HG03196 (cell line): ENCODE results near the gene CPM.
A peak's percentile ranks its signal among the peaks of the same experiment; 100 is the strongest.
"Not testable (repeated sequence)": the region's sequence is repeated elsewhere in the genome, so short reads cannot be mapped to it uniquely, and the experiment has no call there.

Experiments
- ATAC-seq: cut with Tn5 transposase; IDR thresholded peaks from one replicate; pipeline ENCODE4 v1.9.1; 2021; ENCODE audit not compliant: unreplicated experiment

Gene CPM

DNA sequence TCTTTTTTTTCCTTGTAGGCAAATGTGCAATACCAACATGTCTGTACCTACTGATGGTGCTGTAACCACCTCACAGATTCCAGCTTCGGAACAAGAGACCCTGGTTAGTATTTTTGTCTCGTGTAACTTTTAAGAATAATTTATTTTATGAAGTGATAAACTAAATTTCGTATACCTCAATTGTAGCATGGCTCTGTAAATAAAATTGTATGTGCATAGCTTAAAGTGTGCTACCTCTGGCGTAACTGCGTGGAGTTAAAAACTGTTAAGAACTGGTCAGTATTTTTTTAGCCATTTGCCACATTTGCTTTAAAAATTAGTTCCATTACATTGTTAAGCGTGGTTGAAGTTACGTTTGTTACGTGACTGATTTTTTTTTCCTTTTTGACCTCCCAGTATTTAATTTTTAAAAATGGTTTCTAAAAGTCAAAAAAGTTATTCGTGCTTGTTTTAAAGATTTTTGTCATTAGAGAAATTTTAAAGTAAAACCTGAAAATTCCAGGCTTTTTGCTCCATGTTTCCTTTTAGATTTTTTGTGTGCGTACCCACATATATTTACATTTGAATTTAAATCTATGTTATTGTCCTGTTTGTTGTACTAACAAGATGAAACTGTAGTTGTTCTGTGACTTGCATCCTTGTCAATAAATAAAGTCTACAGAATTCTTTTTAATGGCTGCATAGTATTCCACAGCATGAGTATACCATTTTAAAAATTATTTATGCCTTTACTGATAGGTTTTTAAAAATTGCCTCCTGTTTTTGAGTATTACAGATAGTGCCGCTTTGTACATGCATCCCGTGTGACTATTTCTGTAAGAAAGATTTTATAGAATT is 123.6 kb downstream of the CPM start:
- ATAC-seq: no peak

DNA sequence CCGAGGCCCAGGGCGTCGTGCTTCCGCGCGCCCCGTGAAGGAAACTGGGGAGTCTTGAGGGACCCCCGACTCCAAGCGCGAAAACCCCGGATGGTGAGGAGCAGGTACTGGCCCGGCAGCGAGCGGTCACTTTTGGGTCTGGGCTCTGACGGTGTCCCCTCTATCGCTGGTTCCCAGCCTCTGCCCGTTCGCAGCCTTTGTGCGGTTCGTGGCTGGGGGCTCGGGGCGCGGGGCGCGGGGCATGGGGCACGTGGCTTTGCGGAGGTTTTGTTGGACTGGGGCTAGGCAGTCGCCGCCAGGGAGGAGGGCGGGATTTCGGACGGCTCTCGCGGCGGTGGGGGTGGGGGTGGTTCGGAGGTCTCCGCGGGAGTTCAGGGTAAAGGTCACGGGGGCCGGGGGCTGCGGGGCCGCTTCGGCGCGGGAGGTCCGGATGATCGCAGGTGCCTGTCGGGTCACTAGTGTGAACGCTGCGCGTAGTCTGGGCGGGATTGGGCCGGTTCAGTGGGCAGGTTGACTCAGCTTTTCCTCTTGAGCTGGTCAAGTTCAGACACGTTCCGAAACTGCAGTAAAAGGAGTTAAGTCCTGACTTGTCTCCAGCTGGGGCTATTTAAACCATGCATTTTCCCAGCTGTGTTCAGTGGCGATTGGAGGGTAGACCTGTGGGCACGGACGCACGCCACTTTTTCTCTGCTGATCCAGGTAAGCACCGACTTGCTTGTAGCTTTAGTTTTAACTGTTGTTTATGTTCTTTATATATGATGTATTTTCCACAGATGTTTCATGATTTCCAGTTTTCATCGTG is 124.4 kb downstream of the CPM start:
- peak; percentile 52 for ATAC-seq

DNA sequence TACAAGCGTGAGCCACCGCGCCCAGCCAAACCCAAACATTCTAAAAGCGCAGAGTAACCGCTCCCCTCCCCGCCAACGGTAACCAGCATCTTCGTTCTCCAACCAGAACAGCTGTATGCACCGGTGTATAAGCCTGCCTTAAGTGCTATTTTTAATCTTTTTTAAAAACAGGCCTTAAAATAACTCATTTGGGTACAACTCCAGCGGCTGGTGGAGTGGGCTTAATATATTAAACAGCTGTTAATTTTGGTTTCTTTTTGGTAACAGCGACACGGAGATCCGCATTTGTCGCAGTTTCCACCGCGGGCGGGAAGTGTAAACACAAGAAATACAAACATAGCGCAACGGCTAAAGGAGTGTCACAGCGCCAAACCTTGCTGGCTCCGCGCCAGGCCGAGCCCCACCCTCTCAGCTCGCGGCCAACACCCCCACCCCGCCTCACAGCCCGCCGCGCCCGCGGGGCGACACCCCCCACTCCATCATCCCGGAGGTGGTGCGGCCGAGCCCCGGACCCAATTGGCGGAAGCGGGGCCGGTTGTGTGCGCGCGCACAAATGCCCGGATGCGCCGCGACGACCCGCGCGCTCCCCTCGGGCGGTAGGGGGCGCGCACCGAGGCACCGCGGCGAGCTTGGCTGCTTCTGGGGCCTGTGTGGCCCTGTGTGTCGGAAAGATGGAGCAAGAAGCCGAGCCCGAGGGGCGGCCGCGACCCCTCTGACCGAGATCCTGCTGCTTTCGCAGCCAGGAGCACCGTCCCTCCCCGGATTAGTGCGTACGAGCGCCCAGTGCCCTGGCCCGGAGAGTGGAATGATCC is 125.2 kb downstream of the CPM start, which contains the start of gene MDM2:
Gene MDM2, plus strand, starts transcription at position 602 of the 812 bp plus-strand sequence. CDS start 301 bp downstream, outside the sequence.
- ATAC-seq: peak; percentile 82

DNA sequence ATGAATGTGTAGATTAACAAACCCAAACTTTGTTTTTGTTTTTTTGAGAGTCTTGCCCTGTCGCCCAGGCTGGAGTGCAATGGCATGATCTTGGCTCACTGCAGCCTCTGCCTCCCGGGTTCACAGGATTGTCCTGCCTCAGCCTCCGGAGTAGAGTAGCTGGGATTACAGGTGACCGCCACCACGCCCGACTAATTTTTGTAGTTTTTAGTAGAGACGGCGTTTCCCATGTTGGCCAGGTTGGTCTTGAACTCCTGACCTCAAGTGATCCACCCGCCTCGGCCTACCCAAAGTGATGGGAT is 125.7 kb downstream of the CPM start:
- ATAC-seq: not testable (repeated sequence)

DNA sequence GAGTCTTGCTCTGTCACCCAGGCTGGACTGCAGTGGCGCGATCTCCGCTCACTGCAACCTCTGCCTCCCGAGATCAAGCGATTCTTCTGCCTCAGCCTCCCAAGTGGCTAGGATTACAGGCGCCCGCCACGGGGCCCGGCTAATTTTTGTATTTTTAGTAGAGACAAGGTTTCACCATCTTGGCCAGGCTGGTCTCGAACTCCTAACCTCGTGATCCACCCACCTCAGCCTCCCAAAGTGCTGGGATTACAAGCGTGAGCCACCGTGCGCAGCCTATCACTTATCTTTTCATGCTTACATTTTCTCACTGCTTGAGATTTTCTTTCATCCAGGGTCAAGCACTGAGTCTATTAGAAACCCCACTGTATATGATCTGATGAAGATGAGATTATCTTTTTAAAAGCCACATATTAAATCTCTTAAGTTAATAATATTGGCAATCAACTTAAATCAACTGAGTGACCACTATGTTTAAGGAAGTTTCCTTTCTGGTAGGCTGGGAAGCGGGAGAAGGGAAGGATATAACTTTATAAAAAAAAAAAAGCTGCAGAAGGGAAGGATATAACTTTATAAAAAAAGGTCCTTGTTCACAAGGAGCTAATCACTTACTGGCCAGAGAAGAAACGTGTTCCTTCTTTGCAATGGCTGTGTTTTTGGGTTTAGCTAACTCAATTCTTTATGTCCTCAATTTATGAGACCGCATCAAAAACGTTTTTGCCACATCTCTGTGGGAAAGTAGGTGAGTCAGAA is 126.3 kb downstream of the CPM start:
- no peak for ATAC-seq

DNA sequence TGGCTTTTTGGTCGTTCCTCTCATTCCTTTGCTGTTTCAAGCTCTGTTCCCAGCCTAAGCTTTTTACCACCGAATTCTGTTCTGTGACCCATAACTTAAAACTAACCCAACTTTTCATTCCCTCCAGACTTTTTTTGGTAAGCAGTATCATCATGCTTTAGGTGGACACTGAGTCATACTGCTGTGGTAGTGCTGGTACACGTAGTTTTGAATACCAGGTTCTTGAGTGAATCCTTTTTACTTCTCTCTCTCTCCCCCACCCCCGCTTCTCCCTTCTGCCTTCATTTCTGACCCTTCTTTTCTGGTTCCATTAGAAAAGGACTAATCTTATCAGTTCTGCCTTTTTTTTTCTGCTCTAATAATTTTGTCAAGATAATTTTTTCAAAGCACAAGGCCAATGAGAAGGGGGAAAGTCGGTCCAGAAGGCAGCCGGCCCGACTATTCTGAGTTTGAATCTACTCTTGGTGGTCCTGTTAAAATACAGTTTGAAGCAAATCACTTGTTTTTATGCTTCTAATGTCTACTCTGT is 127.3 kb downstream of the CPM start:
- ATAC-seq: no peak

DNA sequence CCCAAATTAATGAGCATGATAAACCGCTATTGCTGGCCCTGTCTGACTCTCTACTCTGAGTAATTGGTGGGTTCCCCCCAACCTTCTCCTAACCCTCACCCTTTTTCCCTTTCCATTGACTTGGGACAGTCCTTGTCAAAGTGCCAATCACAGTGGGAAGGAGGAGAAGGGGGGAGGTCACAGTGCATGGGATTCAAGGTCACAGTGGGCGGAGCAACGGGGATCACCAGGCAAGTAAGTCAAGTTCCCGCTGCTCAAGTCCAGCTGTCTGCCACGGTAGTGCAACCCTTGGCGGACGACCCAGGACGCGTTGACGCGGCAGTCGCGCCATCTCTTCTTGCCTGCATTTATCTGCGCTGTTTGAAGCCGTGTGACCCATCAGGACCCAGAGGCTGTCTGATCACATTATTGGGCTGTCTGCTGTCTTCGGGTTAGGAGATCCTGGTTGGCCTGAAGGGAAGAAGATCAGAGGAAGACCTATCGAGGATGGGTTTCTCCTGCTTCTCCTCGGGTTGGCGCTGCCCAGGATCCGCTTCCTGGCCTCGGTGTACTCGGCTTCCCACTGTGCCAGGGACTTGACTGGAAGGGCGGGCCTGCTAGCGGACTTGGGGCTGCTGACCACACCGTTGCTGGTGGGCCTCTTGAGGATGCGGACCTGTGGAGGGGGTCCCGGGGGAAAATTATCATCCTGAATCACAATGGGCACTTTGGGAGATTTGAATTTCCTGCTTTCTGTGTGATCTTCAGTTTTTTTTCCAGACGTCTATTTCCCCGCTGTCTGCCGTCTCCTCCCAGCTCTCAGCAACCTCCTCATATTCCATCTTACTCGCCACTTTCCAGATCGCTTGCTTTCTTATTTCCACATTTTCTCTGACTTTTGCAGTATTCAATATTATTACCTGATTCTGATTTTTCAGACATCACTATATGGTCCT is 128.0 kb downstream of the CPM start:
- ATAC-seq: no peak

DNA sequence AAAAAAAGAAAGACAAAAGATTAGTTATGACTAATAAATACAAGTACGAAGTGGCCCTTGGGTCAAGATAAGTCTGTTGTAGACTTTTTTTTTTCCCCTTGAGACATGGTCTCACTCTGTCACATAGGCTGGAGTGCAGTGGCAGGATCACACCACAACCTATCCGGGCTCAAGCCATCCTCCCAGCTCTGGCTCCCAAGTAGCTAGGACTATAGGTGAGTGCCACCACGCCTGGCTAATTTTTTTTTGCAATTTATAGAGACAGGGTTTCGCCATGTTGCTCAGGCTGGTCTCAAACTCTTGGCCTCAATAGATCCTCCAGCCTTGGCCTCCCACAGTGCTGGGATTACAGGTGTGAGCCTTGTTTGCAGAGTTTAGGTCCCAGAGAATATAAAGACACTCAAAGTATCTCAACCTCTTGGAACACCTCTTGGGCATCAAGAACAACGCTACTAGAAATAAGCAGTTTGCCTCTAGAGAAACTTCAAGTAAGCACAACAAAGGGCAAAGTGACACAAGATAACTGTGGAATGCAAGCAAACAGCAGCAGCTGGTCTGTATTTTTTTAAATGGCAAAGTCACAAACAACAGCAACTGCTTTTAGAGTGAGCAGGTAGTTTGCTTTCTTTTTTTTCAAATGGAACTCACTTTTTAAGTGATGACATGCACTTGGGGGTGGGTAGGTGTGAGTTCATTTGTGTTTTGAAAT is 128.9 kb downstream of the CPM start:
- ATAC-seq: no peak

DNA sequence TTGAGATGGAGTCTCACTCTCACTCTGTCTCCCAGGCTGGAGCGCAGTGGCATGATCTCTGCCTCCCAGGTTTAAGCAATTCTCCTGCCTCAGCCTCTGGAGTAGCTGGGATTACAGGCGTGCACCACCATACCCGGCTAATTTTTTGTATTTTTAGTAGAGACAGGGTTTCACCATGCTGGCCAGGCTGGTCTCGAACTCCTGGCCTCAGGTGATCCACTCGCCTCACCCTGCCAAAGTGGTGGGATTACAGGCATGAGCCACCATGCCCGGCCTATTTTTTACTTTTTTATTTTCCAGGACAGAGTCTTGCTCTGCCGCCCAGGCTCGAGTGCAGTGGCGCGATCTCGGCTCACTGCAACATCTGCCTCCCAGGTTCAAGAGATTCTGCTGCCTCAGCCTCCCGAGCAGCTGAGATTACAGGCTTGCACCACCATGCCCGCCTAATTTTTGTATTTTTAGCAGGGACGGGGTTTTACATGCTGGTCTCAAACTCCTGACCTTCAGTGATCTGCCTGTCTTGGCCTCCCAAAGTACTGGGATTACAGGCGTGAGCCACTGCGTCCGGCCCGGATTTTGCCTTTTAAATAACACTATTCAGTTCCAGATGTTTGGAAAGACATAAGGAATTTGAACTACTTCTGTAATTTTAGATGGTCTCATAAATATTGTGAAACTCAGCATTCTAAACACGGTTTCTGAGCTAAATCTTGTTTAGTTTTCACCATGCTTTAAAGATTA is 129.9 kb downstream of the CPM start:
- ATAC-seq: not testable (repeated sequence)

DNA sequence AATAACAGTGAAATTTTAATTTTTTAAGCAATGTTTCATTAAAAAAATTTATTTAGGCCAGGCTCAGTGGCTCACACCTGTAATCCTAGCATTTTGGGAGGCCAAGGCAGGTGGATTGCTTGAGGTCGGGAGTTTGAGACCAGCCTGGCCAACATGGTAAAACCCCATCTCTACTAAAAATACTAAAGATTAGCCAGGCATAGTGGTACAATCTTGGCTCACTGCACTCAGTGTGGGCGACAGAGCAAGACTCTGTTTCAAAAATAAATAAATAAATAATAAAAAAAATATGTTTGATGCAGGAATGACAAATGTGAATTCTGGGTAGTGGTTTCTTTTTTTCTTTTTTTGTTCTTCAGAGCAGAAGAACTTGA is 130.6 kb downstream of the CPM start:
- ATAC-seq: not testable (repeated sequence)
